ENCODE data around the gene SYCE3. TPM values are rescaled to one million over a fixed set of nuclear protein-coding genes. Genes with fewer than 3 reads are reported as not detected.

The SYCE3 gene
- total and polyA plus RNA-seq, 9 of the 15 experiments (the other 6 are each of a cell fraction or from before 2014, with no cell fraction given): 0.56 TPM; not detected in 8

- no peak overlapping the region for H3K4me3 ChIP-seq
- no peaks in the 10 kb centered on the region for H3K27me3 ChIP-seq (ENCODE audit: control insufficient read depth in 2 of 2, insufficient read depth in 2 of 2, low read length in 2 of 2)
- ATAC-seq (no peak), DNase-seq (ENCODE audit: extremely low read depth in 1 of 4, low spot score in 3 of 4) (no peak), FAIRE-seq (no peak)
- BruUV-seq (replicated peaks): no TSS peak
- 92% methylated on average over 11 of the region's 13 CpGs for WGBS (ENCODE audit: insufficient coverage, low coverage, missing lambda C conversion rate)
- no peak overlapping the region for H2AFZ ChIP-seq (ENCODE audit: low read depth, low read length)
- no peaks in the 10 kb centered on the region for H3K9me3 ChIP-seq (replicated peaks; ENCODE audit: control insufficient read depth, insufficient read depth, low read depth, low read length)
- no peak overlapping the region for H3K27ac ChIP-seq (ENCODE audit: extremely low read depth, low read depth, low read length)
- H3K36me3 ChIP-seq (ENCODE audit: control insufficient read depth, insufficient read depth, low read length): no peaks in the 10 kb centered on the region
- H4K20me1 ChIP-seq (replicated peaks; ENCODE audit: control insufficient read depth, insufficient read depth, low read length): no peaks in the 10 kb centered on the region
- ChIA-PET POLR2A (interaction anchor here (1.4 kb wide), 1 partner anchor 12 kb away, joined by 5 read pairs; the partner anchor contains the start of gene SCO2), CTCF (ENCODE audit: low intra/inter-chr PET ratio) (no interaction called here)
- H3K9ac ChIP-seq (ENCODE audit: insufficient read depth in 1 of 2, low read depth in 2 of 2, low read length in 2 of 2): no peak overlapping the region
- H3K9me1 ChIP-seq (ENCODE audit: control insufficient read depth, insufficient read depth, low read length): no peaks in the 10 kb centered on the region
- intact Hi-C loops (cut with micrococcal nuclease) (no loop called here), in situ Hi-C loops (cut with MboI) (no loop called here)
- no peak overlapping the region for H3K4me2 ChIP-seq (ENCODE audit: insufficient read depth, low read length)
- H3K79me2 ChIP-seq (ENCODE audit: control insufficient read depth, insufficient read depth, low read length): no peaks in the 10 kb centered on the region
- H3K4me1 ChIP-seq (replicated peaks in 1 of 2; ENCODE audit: control insufficient read depth in 2 of 2, insufficient read depth in 2 of 2, low read length in 2 of 2): peaks cover 12 to 25% of the 10 kb centered on the region in 2 experiments
- TF ChIP-seq, protein P1, sequence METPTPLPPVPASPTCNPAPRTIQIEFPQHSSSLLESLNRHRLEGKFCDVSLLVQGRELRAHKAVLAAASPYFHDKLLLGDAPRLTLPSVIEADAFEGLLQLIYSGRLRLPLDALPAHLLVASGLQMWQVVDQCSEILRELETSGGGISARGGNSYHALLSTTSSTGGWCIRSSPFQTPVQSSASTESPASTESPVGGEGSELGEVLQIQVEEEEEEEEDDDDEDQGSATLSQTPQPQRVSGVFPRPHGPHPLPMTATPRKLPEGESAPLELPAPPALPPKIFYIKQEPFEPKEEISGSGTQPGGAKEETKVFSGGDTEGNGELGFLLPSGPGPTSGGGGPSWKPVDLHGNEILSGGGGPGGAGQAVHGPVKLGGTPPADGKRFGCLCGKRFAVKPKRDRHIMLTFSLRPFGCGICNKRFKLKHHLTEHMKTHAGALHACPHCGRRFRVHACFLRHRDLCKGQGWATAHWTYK (CRISPR knock-in tag; IDR thresholded peaks at IDR 0.05): no peak
- TF ChIP-seq ZNF24 (IDR thresholded peaks at IDR 0.05) (no peak), ZNF121 (CRISPR knock-in tag; conservative IDR thresholded peaks at IDR 0.05) (no peak), STAT6 (CRISPR knock-in tag; IDR thresholded peaks at IDR 0.05) (no peak), GTF2A2 (tag; IDR thresholded peaks at IDR 0.05) (no peak), UBTF (IDR thresholded peaks at IDR 0.05; ENCODE audit: borderline replicate concordance in 1 of 2, low read depth in 2 of 2, low read length in 2 of 2) (no peak), LEF1 (IDR thresholded peaks at IDR 0.05) (no peak), ZNF717 (CRISPR knock-in tag; IDR thresholded peaks at IDR 0.05) (no peak)
- TF ChIP-seq, protein P2, sequence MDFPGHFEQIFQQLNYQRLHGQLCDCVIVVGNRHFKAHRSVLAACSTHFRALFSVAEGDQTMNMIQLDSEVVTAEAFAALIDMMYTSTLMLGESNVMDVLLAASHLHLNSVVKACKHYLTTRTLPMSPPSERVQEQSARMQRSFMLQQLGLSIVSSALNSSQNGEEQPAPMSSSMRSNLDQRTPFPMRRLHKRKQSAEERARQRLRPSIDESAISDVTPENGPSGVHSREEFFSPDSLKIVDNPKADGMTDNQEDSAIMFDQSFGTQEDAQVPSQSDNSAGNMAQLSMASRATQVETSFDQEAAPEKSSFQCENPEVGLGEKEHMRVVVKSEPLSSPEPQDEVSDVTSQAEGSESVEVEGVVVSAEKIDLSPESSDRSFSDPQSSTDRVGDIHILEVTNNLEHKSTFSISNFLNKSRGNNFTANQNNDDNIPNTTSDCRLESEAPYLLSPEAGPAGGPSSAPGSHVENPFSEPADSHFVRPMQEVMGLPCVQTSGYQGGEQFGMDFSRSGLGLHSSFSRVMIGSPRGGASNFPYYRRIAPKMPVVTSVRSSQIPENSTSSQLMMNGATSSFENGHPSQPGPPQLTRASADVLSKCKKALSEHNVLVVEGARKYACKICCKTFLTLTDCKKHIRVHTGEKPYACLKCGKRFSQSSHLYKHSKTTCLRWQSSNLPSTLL (IDR thresholded peaks at IDR 0.05): no peak
- TF ChIP-seq, protein P3, sequence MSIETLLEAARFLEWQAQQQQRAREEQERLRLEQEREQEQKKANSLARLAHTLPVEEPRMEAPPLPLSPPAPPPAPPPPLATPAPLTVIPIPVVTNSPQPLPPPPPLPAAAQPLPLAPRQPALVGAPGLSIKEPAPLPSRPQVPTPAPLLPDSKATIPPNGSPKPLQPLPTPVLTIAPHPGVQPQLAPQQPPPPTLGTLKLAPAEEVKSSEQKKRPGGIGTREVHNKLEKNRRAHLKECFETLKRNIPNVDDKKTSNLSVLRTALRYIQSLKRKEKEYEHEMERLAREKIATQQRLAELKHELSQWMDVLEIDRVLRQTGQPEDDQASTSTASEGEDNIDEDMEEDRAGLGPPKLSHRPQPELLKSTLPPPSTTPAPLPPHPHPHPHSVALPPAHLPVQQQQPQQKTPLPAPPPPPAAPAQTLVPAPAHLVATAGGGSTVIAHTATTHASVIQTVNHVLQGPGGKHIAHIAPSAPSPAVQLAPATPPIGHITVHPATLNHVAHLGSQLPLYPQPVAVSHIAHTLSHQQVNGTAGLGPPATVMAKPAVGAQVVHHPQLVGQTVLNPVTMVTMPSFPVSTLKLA (conservative IDR thresholded peaks at IDR 0.05): no peak
- TF ChIP-seq, protein P4, sequence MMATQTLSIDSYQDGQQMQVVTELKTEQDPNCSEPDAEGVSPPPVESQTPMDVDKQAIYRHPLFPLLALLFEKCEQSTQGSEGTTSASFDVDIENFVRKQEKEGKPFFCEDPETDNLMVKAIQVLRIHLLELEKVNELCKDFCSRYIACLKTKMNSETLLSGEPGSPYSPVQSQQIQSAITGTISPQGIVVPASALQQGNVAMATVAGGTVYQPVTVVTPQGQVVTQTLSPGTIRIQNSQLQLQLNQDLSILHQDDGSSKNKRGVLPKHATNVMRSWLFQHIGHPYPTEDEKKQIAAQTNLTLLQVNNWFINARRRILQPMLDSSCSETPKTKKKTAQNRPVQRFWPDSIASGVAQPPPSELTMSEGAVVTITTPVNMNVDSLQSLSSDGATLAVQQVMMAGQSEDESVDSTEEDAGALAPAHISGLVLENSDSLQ (IDR thresholded peaks at IDR 0.05): no peak
Measured at GRCh38 chr22:50537765-50538164, 25.0 kb downstream of the SYCE3 start.

Measured in K562 (cell line).